Breast epithelium (tissue), 4 donors: ENCODE data around the gene LBHD2. TPM values are rescaled to one million over a fixed set of nuclear protein-coding genes. Genes with fewer than 3 reads are reported as not detected.
A peak's percentile ranks its signal among the peaks of the same experiment; 100 is the strongest.
"Not testable (repeated sequence)": the region's sequence is repeated elsewhere in the genome, so short reads cannot be mapped to it uniquely, and the experiment has no call there.

Source experiments
- DNase-seq, 2 donors: peaks; one replicate each; pipeline ENCODE4 v3.0.0-alpha.2; 2019; ENCODE audit warnings: low spot score in 2 of 2
- H3K27ac ChIP-seq, 2 donors: fragments of 200-600 bp; sonication (generic) in 1 of 2; one replicate each; pipeline ENCODE4 v1.5.1; 2016 to 2019; ENCODE audit warnings: mild to moderate bottlenecking in 1 of 2
- H3K27me3 ChIP-seq, 2 donors: fragments of 200-600 bp; sonication (generic) in 1 of 2; one replicate each; pipeline versions ENCODE4 v1.5.1 to v1.6.0; 2017 to 2019; ENCODE audit warnings: control low read depth in 1 of 2, mild to moderate bottlenecking in 1 of 2
- H3K36me3 ChIP-seq: fragments of 200-600 bp; one replicate; pipeline ENCODE4 v1.5.1; 2019
- H3K4me1 ChIP-seq, 2 donors: fragments of 200-600 bp; sonication (generic); one replicate each; pipeline ENCODE4 v1.5.1; 2016 to 2019; ENCODE audit warnings: control low read depth in 1 of 2
- H3K4me3 ChIP-seq, 3 donors: fragments of 200-600 bp; sonication (generic); 1 replicate in 2 of 3; 2 replicates in 1 of 3; pipeline ENCODE4 v1.5.1; 2016 to 2019; ENCODE audit warnings: mild to moderate bottlenecking in 3 of 3, moderate library complexity in 2 of 3
- H3K9me3 ChIP-seq, 2 donors: fragments of 200-600 bp; sonication (generic) in 1 of 2; one replicate each; pipeline ENCODE4 v1.5.1; 2016 to 2019; ENCODE audit warnings: control low read depth in 1 of 2
- POLR2A ChIP-seq: fragments of 450-650 bp; IDR thresholded peaks from one replicate; pipeline ENCODE4 v1.6.1; 2016; ENCODE audit warnings: antibody characterized with exemption, mild to moderate bottlenecking, moderate library complexity
- POLR2AphosphoS5 ChIP-seq, 3 donors: sonication (generic); formaldehyde crosslinking; IDR thresholded peaks; one replicate each; pipeline ENCODE4 v1.6.1; 2017; ENCODE audit warnings: antibody characterized with exemption in 3 of 3
- intact Hi-C: fragments of 100-400 bp; cut with DNase I; formaldehyde crosslinking; loops from one replicate; pipeline ENCODE4 v1.15.1; 2023; ENCODE audit warnings: low total_unique reads
- total RNA-seq, 3 donors: library from RNA; depleted of rRNA; stranded (reverse); fragments of >200 nt; gene quantifications; one replicate each; pipeline ENCODE4 v1.1.0, GENCODE V29; 2016
- TF ChIP-seq, protein P1 (sequence below), 3 donors: fragments of 450-650 bp; IDR thresholded peaks; one replicate each; pipeline ENCODE4 v1.5.1; 2016 to 2017; ENCODE audit warnings: antibody characterized with exemption in 3 of 3, mild to moderate bottlenecking in 3 of 3, moderate library complexity in 3 of 3

The LBHD2 gene
- total RNA-seq, 3 donors from 2014 or later = not detected

DNA sequence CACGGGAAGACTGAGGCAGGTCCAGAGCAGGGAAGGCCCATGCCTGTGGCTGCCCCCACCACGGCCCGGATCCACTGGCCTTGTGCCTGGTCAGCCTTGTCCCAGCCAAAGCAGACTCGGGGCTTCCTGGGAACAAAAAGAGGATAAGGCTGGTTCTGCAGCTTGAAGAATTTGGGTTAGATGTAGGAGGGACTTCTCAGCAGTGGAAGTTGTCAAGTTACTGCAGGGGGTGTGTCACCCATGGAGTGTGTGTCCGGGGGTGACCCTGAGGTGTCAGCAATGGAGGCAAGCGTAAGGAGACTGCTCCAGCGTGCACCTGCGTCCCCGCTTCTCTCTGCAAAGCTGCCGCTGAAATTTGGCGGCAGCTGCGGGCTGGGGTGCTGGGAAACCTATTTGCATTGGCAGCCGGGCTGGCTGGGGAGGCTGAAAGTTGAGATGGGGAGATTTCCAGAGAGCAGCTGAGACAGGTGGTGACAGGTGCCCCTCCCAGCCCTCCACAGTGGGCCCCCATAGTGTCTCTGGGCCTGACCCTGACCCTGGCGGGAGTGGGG is 26.7 kb downstream of the LBHD2 start:
- Histone ChIP-seq H3K27ac (peak overlapping the region; percentile 48 to 85), H3K9me3 (no peaks in the 10 kb centered on the region), H3K4me3 (peak overlapping the region in 1 of 3 donors; percentile 44), H3K4me1 (peaks cover 14 to 15% of the 10 kb centered on the region in 2 donors), H3K27me3 (no peaks in the 10 kb centered on the region), H3K36me3 (no peaks in the 10 kb centered on the region)
- intact Hi-C loops = no loop called here
- no peak for DNase-seq
- TF ChIP-seq, protein P1, sequence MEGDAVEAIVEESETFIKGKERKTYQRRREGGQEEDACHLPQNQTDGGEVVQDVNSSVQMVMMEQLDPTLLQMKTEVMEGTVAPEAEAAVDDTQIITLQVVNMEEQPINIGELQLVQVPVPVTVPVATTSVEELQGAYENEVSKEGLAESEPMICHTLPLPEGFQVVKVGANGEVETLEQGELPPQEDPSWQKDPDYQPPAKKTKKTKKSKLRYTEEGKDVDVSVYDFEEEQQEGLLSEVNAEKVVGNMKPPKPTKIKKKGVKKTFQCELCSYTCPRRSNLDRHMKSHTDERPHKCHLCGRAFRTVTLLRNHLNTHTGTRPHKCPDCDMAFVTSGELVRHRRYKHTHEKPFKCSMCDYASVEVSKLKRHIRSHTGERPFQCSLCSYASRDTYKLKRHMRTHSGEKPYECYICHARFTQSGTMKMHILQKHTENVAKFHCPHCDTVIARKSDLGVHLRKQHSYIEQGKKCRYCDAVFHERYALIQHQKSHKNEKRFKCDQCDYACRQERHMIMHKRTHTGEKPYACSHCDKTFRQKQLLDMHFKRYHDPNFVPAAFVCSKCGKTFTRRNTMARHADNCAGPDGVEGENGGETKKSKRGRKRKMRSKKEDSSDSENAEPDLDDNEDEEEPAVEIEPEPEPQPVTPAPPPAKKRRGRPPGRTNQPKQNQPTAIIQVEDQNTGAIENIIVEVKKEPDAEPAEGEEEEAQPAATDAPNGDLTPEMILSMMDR (IDR thresholded peaks at IDR 0.05) = no peak

DNA sequence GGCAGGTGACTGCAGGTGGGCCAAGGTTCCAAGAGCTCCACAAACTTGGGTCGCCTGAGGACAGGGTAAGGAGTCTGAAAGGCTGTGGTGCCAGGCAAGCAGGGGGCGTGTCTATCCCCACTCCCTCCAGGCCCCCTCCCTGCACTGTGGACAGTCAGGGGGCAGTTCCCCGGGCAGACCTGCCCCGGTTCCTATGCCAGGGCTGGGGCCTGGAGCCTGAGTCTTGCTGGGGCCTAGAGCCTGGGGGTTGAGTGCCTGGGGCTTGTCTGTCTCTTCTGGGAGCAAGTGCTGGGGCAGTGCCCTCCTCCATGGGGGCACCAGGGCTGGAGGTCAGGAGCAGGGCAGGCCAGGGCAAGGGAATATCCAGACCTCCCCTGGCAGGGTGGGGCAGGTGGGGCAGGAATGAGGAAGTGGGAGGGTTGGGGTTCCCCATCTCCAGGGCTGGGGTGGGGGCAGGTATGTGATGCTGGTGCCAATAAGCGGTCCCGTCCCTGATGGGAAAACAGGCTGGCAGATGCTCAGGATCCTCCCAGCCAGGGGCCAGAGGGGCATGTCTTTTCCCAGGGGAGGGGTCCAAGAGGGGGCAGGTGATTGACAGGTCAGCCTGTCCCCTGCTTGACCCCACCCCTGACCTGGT is 27.3 kb downstream of the LBHD2 start:
- no peaks in the 10 kb centered on the region for H3K9me3 ChIP-seq
- intact Hi-C loops = no loop called here
- peak overlapping the region; percentile 48 to 75 for H3K27ac ChIP-seq
- H3K4me1 ChIP-seq = peaks cover 14 to 15% of the 10 kb centered on the region in 2 donors
- no peak for DNase-seq
- no peak for TF ChIP-seq POLR2A
- TF ChIP-seq POLR2AphosphoS5 (IDR thresholded peaks at IDR 0.05) = no peak
- TF ChIP-seq, protein P1 (IDR thresholded peaks at IDR 0.05) = no peak
- H3K27me3 ChIP-seq = no peaks in the 10 kb centered on the region
- no peaks in the 10 kb centered on the region for H3K36me3 ChIP-seq
- no peak overlapping the region for H3K4me3 ChIP-seq

DNA sequence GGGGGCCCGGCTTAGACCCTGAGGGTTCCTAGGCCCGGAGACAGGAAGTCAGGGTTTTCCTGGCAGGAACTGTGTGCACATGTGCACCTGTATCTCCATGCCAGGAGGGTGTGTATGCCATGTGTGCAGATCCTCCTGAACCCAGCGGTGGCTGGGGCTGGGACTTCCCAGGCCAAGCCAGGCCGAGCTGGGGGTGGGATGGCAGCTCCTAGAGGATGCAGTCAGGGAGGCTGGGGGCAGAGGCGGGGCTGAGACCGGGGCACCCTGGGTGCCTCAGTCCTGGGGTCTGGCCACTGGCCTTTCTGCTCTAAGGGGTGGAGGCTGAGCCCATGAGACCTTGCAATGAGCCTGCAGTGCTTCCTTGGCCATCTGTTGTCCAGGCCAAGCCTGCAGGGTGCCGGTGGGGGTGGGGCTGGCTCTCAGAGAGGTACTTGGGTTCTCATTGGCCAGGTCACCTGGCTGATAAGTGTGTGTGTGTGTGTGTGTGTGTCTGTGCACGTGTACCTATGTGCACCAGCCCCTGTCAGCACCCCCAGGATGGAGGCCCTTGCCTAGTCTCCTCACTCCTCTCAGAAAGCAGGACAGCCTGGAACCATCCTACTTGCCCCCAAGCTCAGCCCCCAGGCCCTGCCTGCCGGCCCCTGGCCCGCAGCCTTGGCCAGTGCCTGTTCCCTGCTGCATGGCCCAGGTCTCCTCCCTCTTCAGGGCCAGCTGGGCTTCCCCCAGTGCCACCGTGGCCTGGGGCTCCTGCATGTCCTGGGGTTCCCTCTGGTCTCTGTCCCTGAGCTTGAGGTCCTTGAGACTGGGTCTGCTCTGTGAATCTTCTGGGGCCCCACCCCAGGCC is 28.6 kb downstream of the LBHD2 start:
- no peak overlapping the region for H3K4me3 ChIP-seq
- DNase-seq = no peak
- peaks cover 14 to 15% of the 10 kb centered on the region in 2 donors for H3K4me1 ChIP-seq
- no peak overlapping the region for H3K27ac ChIP-seq
- no peaks in the 10 kb centered on the region for H3K27me3 ChIP-seq
- H3K9me3 ChIP-seq = no peaks in the 10 kb centered on the region
- no peaks in the 10 kb centered on the region for H3K36me3 ChIP-seq
- TF ChIP-seq POLR2AphosphoS5 (IDR thresholded peaks at IDR 0.05) = no peak
- no peak for TF ChIP-seq POLR2A
- TF ChIP-seq, protein P1 (IDR thresholded peaks at IDR 0.05) = no peak
- intact Hi-C loops = no loop called here

DNA sequence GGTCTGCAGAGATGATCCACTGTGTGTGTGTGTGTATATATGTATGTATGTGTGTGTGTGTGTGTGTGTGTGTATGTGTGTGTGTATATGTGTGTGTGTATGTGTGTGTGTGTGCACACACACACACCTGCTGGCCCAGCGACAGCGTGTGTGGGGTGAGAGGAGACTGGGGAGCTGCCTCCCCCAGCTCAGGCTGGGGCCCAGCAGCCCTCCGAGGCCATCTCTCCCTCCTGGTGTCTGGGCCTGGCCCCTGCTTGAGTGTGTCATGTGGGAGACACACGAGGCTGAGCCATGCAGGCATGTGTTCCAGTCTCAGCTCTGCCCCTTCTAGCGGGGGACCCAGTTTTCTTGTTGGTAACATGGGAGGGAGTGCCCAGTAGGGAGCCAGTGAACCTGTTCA is 29.3 kb downstream of the LBHD2 start:
- TF ChIP-seq POLR2AphosphoS5 (IDR thresholded peaks at IDR 0.05) (no peak), POLR2A (no peak)
- TF ChIP-seq, protein P1 (IDR thresholded peaks at IDR 0.05) = no peak
- no peak for DNase-seq
- no peaks in the 10 kb centered on the region for H3K9me3 ChIP-seq
- H3K4me1 ChIP-seq = peaks cover 14 to 15% of the 10 kb centered on the region in 2 donors
- H3K27me3 ChIP-seq = no peaks in the 10 kb centered on the region
- no peaks in the 10 kb centered on the region for H3K36me3 ChIP-seq
- no peak overlapping the region for H3K4me3 ChIP-seq
- intact Hi-C loops = no loop called here
- H3K27ac ChIP-seq = no peak overlapping the region

DNA sequence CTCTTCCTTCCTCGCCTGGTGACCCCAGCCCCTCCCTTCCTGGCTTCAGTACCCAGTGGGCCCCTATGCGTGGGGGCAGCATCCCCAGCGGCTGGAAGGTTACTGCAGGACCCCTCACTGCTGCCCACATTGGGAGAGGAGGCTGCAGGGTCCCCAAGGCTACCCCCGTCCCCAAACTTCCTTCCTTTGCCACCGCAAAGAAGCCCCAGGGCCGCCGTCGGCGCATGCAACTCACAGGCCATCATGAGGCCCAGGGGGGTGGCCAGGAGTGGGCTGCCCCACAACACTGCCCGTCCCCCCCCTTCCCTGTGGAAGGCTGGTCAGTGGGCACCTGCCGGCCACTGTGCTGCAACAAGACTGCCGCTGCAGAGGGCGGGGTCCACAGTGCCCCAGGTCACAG is 29.8 kb downstream of the LBHD2 start:
- TF ChIP-seq, protein P1 (IDR thresholded peaks at IDR 0.05) = no peak
- TF ChIP-seq POLR2AphosphoS5 (IDR thresholded peaks at IDR 0.05) = no peak
- no peak for TF ChIP-seq POLR2A

DNA sequence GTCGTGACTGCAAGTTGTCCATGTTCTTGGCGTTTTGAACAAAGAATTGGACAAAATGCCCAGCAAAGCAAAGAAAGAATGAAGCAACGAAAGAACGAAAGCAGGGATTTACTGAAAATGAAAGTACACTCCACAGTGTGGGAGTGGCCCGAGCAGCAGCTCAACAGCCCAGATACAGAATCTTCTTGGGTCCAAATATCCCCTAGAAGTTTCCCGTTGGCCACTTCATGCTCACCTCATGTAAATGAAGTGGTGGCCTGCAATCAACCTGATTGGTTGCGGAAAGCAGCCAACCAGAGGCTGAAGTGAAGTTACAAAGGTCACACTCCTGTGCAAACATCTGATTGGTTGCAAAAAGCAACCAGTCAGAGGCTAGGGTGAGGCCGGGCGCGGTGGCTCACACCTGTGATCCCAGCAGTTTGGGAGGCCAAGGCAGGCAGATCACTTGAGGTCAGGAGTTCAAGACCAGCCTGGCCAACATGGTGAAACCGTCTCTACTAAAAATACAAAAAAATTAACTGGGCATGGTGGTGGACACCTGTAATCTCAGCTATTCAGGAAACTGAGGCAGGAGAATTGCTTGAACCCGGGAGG is 31.2 kb downstream of the LBHD2 start:
- H3K4me1 ChIP-seq = peaks cover 14 to 15% of the 10 kb centered on the region in 2 donors
- peak overlapping the region; percentile 66 to 71 for H3K27ac ChIP-seq
- DNase-seq, H3K9me3 ChIP-seq, intact Hi-C loops, H3K27me3 ChIP-seq, H3K36me3 ChIP-seq: not testable (repeated sequence)
- H3K4me3 ChIP-seq = peak overlapping the region in 2 of 3 donors; percentile 26 to 47

More for the DNA sequence above, 29.8 kb downstream of the LBHD2 start:
- DNase-seq = no peak
- no peaks in the 10 kb centered on the region for H3K9me3 ChIP-seq
- H3K27me3 ChIP-seq = no peaks in the 10 kb centered on the region
- peak overlapping the region in 1 of 2 donors; percentile 25 for H3K27ac ChIP-seq
- H3K4me1 ChIP-seq = peaks cover 14 to 15% of the 10 kb centered on the region in 2 donors
- no peaks in the 10 kb centered on the region for H3K36me3 ChIP-seq
- intact Hi-C loops = no loop called here
- no peak overlapping the region for H3K4me3 ChIP-seq
